CD14-positive monocyte (primary cell): ENCODE data around the gene SETBP1. TPM values are rescaled to one million over a fixed set of nuclear protein-coding genes. Genes with fewer than 3 reads are reported as not detected.

Source experiments
- DNase-seq, 3 donors: peaks; one replicate each; pipeline ENCODE4 v3.0.0-alpha.2; 2011 to 2022
- H2AFZ ChIP-seq: 2 replicates; pipeline ENCODE4 v1.6.0; 2012; ENCODE audit warnings: mild to moderate bottlenecking, low read depth, low read length, inconsistent platforms; ENCODE audit not compliant: insufficient read depth, poor library complexity, severe bottlenecking
- H3K27ac ChIP-seq, 2 donors: 1 replicate in 1 of 2; 2 replicates in 1 of 2; pipeline ENCODE4 v1.5.1; 2012 to 2013; ENCODE audit warnings: low read length in 2 of 2, control low read depth in 1 of 2, inconsistent platforms in 1 of 2, low read depth in 1 of 2, mild to moderate bottlenecking in 1 of 2
- H3K27me3 ChIP-seq, 2 donors: one replicate each; pipeline versions ENCODE4 v1.6.0 to v1.6.1; 2011 to 2013; ENCODE audit warnings: low read length in 2 of 2; ENCODE audit not compliant: control insufficient read depth in 2 of 2, insufficient read depth in 2 of 2
- H3K36me3 ChIP-seq, 2 donors: replicated peaks in 1 of 2; 1 replicate in 1 of 2; 2 replicates in 1 of 2; pipeline versions ENCODE4 v1.5.1 to v1.6.1; 2012 to 2013; ENCODE audit warnings: low read length in 2 of 2, control low read depth in 1 of 2, inconsistent platforms in 1 of 2, mild to moderate bottlenecking in 1 of 2; ENCODE audit not compliant: insufficient read depth in 2 of 2, control insufficient read depth in 1 of 2
- H3K4me1 ChIP-seq, 2 donors: 1 replicate in 1 of 2; 2 replicates in 1 of 2; pipeline versions ENCODE4 v1.5.1 to v1.6.1; 2012 to 2013; ENCODE audit warnings: low read length in 2 of 2, control low read depth in 1 of 2, inconsistent platforms in 1 of 2, mild to moderate bottlenecking in 1 of 2, moderate library complexity in 1 of 2; ENCODE audit not compliant: insufficient read depth in 2 of 2, control insufficient read depth in 1 of 2
- H3K4me2 ChIP-seq: replicated peaks from 2 replicates; pipeline ENCODE3; 2012; ENCODE audit warnings: low read length, moderate library complexity, mild to moderate bottlenecking; ENCODE audit not compliant: poor library complexity, severe bottlenecking; ENCODE audit errors: extremely low read depth
- H3K4me3 ChIP-seq, 3 experiments: fragments of 200-600 bp in 1 of 3; sonication (generic) in 1 of 3; replicated peaks in 1 of 3; 1 replicate in 2 of 3; 2 replicates in 1 of 3; pipeline ENCODE4 v1.5.1; 2011 to 2013; ENCODE audit warnings: low read length in 3 of 3, mild to moderate bottlenecking in 3 of 3, control low read depth in 2 of 3, low read depth in 2 of 3, inconsistent platforms in 1 of 3, moderate library complexity in 1 of 3
- H3K79me2 ChIP-seq: 2 replicates; pipeline ENCODE4 v1.6.0; 2012; ENCODE audit warnings: mild to moderate bottlenecking, control low read depth, inconsistent platforms, low read length, moderate library complexity; ENCODE audit not compliant: insufficient read depth
- H3K9ac ChIP-seq: 2 replicates; pipeline ENCODE4 v1.6.0; 2017; ENCODE audit warnings: low read length, mild to moderate bottlenecking; ENCODE audit not compliant: insufficient read depth, poor library complexity, severe bottlenecking
- H3K9me3 ChIP-seq, 2 donors: replicated peaks in 1 of 2; 1 replicate in 1 of 2; 2 replicates in 1 of 2; pipeline versions ENCODE4 v1.5.1 to v1.6.1; 2012 to 2013; ENCODE audit warnings: low read length in 2 of 2, control low read depth in 1 of 2; ENCODE audit not compliant: control insufficient read depth in 1 of 2, insufficient read depth in 1 of 2
- H4K20me1 ChIP-seq: 2 replicates; pipeline ENCODE4 v1.6.0; 2012; ENCODE audit warnings: mild to moderate bottlenecking, low read length, control low read depth, moderate library complexity; ENCODE audit not compliant: insufficient read depth
- H3K27ac Mint-ChIP-seq, 7 donors: one replicate each; pipeline ENCODE4 v1.8.0; 2020; ENCODE audit warnings: mild to moderate bottlenecking in 7 of 7, mixed read lengths in 7 of 7, moderate library complexity in 6 of 7, inconsistent platforms in 2 of 7
- H3K27me3 Mint-ChIP-seq, 3 donors: one replicate each; pipeline ENCODE4 v1.8.0; 2021 to 2022; ENCODE audit warnings: low read depth in 3 of 3, mild to moderate bottlenecking in 3 of 3, mixed read lengths in 3 of 3, moderate library complexity in 3 of 3, inconsistent platforms in 1 of 3
- H3K36me3 Mint-ChIP-seq, 2 donors: one replicate each; pipeline ENCODE4 v1.8.0; 2020; ENCODE audit warnings: mixed read lengths in 2 of 2, inconsistent platforms in 1 of 2, mild to moderate bottlenecking in 1 of 2
- H3K4me1 Mint-ChIP-seq: one replicate; pipeline ENCODE4 v1.8.0; 2020; ENCODE audit warnings: mild to moderate bottlenecking, mixed read lengths
- H3K4me3 Mint-ChIP-seq, 2 donors: one replicate each; pipeline ENCODE4 v1.8.0; 2020; ENCODE audit warnings: mild to moderate bottlenecking in 2 of 2, mixed read lengths in 2 of 2, moderate library complexity in 1 of 2
- H3K9me3 Mint-ChIP-seq, 7 donors: one replicate each; pipeline ENCODE4 v1.8.0; 2020 to 2022; ENCODE audit warnings: mixed read lengths in 7 of 7, mild to moderate bottlenecking in 6 of 7, moderate library complexity in 6 of 7, inconsistent platforms in 2 of 7
- CTCF ChIP-seq: fragments of 200-600 bp; IDR thresholded peaks from one replicate; pipeline ENCODE4 v1.8.0; 2022; ENCODE audit warnings: antibody characterized with exemption, mild to moderate bottlenecking
- WGBS: methylation state at CpG from one replicate; pipeline ENCODE4 v1.1.5; 2013; ENCODE audit warnings: missing lambda C conversion rate; ENCODE audit not compliant: insufficient coverage; 5-methylcytosine and 5-hydroxymethylcytosine counted together
- intact Hi-C, 2 donors: fragments of 100-400 bp; cut with micrococcal nuclease; formaldehyde crosslinking; loops; one replicate each; pipeline versions ENCODE4 v1.15.0 to v1.15.1; 2023
- polyA plus RNA-seq, 3 donors: library from polyadenylated mRNA; depleted of rRNA in 1 of 3; unstranded in 2 of 3; stranded (reverse) in 1 of 3; fragments of 300-500 nt in 2 of 3; fragments of >200 nt in 1 of 3; fragmentation: Illumina TruSeq in 2 of 3; gene quantifications; 1 replicate in 2 of 3; 2 replicates in 1 of 3; pipeline ENCODE4 v1.2.3, GENCODE V29; 2012 to 2021

Gene SETBP1
- polyA plus RNA-seq, 3 donors, result 0.01 to 1.2 TPM; not detected in 1

GRCh38 chr18:44652722-44653121 lies 28.0 kb upstream of the SETBP1 start:
- no peak overlapping the region for H2AFZ ChIP-seq
- no peak overlapping the region for H3K4me2 ChIP-seq
- H3K4me1 Mint-ChIP-seq, result no peaks in the 10 kb centered on the region
- H3K27ac Mint-ChIP-seq, result no peak overlapping the region
- H3K36me3 ChIP-seq, result no peaks in the 10 kb centered on the region
- H3K4me3 ChIP-seq, result no peak overlapping the region
- peaks cover 1 to 5% (median 1%) of the 10 kb centered on the region in 3 donors for H3K27me3 Mint-ChIP-seq
- no peak for DNase-seq
- H3K27me3 ChIP-seq, result no peaks in the 10 kb centered on the region
- no peaks in the 10 kb centered on the region for H3K9me3 ChIP-seq
- H3K36me3 Mint-ChIP-seq, result no peaks in the 10 kb centered on the region
- no peaks in the 10 kb centered on the region for H3K79me2 ChIP-seq
- H3K9me3 Mint-ChIP-seq, result peaks cover 0 to 7% (median 2%) of the 10 kb centered on the region in 7 donors
- no peaks in the 10 kb centered on the region for H4K20me1 ChIP-seq
- no peak overlapping the region for H3K9ac ChIP-seq
- no peak for TF ChIP-seq CTCF
- intact Hi-C loops, result no loop called here
- H3K27ac ChIP-seq, result no peak overlapping the region
- no CpG with 5 or more reads among the region's 4 CpGs for WGBS
- no peaks in the 10 kb centered on the region for H3K4me1 ChIP-seq
- H3K4me3 Mint-ChIP-seq, result no peak overlapping the region

DNA sequence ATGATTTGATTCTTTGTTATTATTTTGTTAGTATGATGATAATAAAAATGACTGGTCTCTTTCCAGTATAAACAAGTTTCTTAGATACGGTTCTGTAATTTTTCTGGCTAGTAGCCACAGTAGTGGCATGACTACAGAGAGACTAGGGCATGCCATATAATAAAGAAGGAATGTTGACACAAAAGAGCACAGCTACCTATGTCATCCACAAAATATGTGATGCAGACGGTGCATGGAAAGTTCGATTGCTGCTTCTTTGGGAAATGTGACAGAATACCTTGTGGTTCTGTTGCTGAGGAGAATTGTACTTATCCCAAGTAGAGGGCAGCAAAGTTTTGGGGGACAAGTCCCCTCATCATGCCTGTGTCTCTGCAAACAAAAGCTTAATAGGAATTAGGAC lies 26.1 kb upstream of the SETBP1 start:
- Histone ChIP-seq H3K4me3 (no peak overlapping the region), H3K9me3 (no peaks in the 10 kb centered on the region), H4K20me1 (no peaks in the 10 kb centered on the region), H3K36me3 (no peaks in the 10 kb centered on the region), H3K27ac (no peak overlapping the region), H3K9ac (no peak overlapping the region), H3K4me2 (no peak overlapping the region), H3K4me1 (no peaks in the 10 kb centered on the region), H3K79me2 (no peaks in the 10 kb centered on the region), H3K27me3 (no peaks in the 10 kb centered on the region), H2AFZ (no peak overlapping the region)
- intact Hi-C loops, result no loop called here
- no peak for TF ChIP-seq CTCF
- DNase-seq, result no peak
- Mint-ChIP-seq H3K4me3 (no peak overlapping the region), H3K4me1 (no peaks in the 10 kb centered on the region), H3K9me3 (peaks cover 0 to 7% (median 2%) of the 10 kb centered on the region in 7 donors), H3K27me3 (peaks cover 0 to 1% (median 1%) of the 10 kb centered on the region in 3 donors), H3K27ac (no peak overlapping the region), H3K36me3 (no peaks in the 10 kb centered on the region)
- WGBS, result 80% methylated on average over 1 of the region's 3 CpGs
